CD4-positive, CD25-positive, alpha-beta regulatory T cell (primary cell): ENCODE results near the gene CD34. TPM values are rescaled to one million over a fixed set of nuclear protein-coding genes. Genes with fewer than 3 reads are reported as not detected.

Experiments used
- ATAC-seq, 2 donors: fragments of 150-1000 bp; cut with Tn5 transposase; one replicate each; pipeline ENCODE4 v1.10.0; 2021; ENCODE audit warnings: low read depth in 2 of 2, moderate number of reproducible peaks in 2 of 2, moderate library complexity in 1 of 2
- DNase-seq, 3 donors: peaks; one replicate each; pipeline versions ENCODE4 v3.0.0 to v3.0.0-alpha.2; 2012 to 2022; ENCODE audit warnings: mixed read lengths in 1 of 3
- H3K27ac ChIP-seq: one replicate; pipeline ENCODE4 v1.7.0; 2013; ENCODE audit warnings: mild to moderate bottlenecking, low read length; ENCODE audit not compliant: insufficient read depth, poor library complexity, severe bottlenecking
- H3K27me3 ChIP-seq: one replicate; pipeline ENCODE4 v1.7.0; 2013; ENCODE audit warnings: low read length; ENCODE audit not compliant: control insufficient read depth, insufficient read depth
- H3K36me3 ChIP-seq: one replicate; pipeline ENCODE4 v1.7.0; 2013; ENCODE audit warnings: mild to moderate bottlenecking, low read length, moderate library complexity; ENCODE audit not compliant: control insufficient read depth, insufficient read depth
- H3K4me1 ChIP-seq: 2 replicates; pipeline ENCODE4 v1.7.0; 2013; ENCODE audit warnings: mild to moderate bottlenecking, low read length; ENCODE audit not compliant: insufficient read depth, control insufficient read depth, poor library complexity, severe bottlenecking
- H3K4me3 ChIP-seq: one replicate; pipeline ENCODE4 v1.7.0; 2013; ENCODE audit warnings: low read depth, mild to moderate bottlenecking, low read length, moderate library complexity
- H3K9me3 ChIP-seq, 2 experiments: 1 replicate in 1 of 2; 2 replicates in 1 of 2; pipeline ENCODE4 v1.7.0; 2013; ENCODE audit warnings: low read length in 2 of 2, mild to moderate bottlenecking in 1 of 2, moderate library complexity in 1 of 2; ENCODE audit not compliant: control insufficient read depth in 2 of 2
- H3K27ac Mint-ChIP-seq, 3 donors: one replicate each; pipeline ENCODE4 v1.8.0; 2020 to 2022; ENCODE audit warnings: mild to moderate bottlenecking in 3 of 3, mixed read lengths in 3 of 3, moderate library complexity in 2 of 3
- H3K27me3 Mint-ChIP-seq: one replicate; pipeline ENCODE4 v1.8.0; 2022; ENCODE audit warnings: mild to moderate bottlenecking, mixed read lengths
- H3K36me3 Mint-ChIP-seq: one replicate; pipeline ENCODE4 v1.8.0; 2020; ENCODE audit warnings: mixed read lengths
- H3K4me1 Mint-ChIP-seq, 4 donors: one replicate each; pipeline ENCODE4 v1.8.0; 2020 to 2022; ENCODE audit warnings: mixed read lengths in 4 of 4, mild to moderate bottlenecking in 1 of 4
- H3K4me3 Mint-ChIP-seq, 4 donors: one replicate each; pipeline ENCODE4 v1.8.0; 2020 to 2022; ENCODE audit warnings: mild to moderate bottlenecking in 4 of 4, mixed read lengths in 4 of 4, moderate library complexity in 3 of 4
- H3K9me3 Mint-ChIP-seq, 7 donors: one replicate each; pipeline ENCODE4 v1.8.0; 2020 to 2022; ENCODE audit warnings: mixed read lengths in 7 of 7, mild to moderate bottlenecking in 3 of 7, moderate library complexity in 2 of 7
- polyA plus RNA-seq, 4 donors: library from polyadenylated mRNA; unstranded; fragments of 300-500 nt; fragmentation: Illumina TruSeq; gene quantifications; one replicate each; pipeline ENCODE4 v1.2.3, GENCODE V29; 2021
- total RNA-seq: library from RNA; stranded (reverse); gene quantifications from one replicate; pipeline ENCODE4 v1.2.3, GENCODE V29; 2022

CD34 gene
- total and polyA plus RNA-seq, 5 donors from 2014 or later = 0.02 to 1.9 TPM; not detected in 3

DNA sequence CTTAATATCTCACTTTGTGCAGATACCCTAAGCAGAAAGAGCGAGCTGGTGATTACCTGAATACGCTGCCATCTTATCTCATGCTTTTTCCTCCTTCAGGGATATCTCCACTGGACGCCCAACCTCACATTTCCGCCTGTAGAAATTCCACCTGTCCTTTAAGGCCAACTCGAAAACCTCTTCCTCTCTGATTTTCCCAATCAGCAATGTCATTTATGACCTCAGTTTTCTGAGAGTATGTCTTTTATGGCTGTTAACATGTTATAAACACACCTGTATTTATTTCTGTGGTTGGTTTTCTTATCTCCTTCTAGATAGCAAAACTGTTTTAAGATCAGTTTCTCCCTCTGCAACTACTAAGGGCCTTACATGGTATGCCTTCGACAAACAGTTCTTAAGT lies 41.1 kb downstream of the CD34 start:
- peaks cover 15% of the 10 kb centered on the region for H3K36me3 Mint-ChIP-seq
- Histone ChIP-seq H3K36me3 (peaks cover 6% of the 10 kb centered on the region), H3K4me3 (peak overlapping the region; percentile 68), H3K9me3 (no peaks in the 10 kb centered on the region), H3K27me3 (no peaks in the 10 kb centered on the region), H3K27ac (peak overlapping the region; percentile 81), H3K4me1 (peaks cover 76% of the 10 kb centered on the region)
- no peaks in the 10 kb centered on the region for H3K27me3 Mint-ChIP-seq
- peak overlapping the region; percentile 66 to 95 (median 94) for H3K4me3 Mint-ChIP-seq
- H3K9me3 Mint-ChIP-seq = peaks cover 0 to 1% (median 0%) of the 10 kb centered on the region in 7 donors
- no peak for DNase-seq
- peaks cover 25 to 85% (median 64%) of the 10 kb centered on the region in 4 donors for H3K4me1 Mint-ChIP-seq
- no peak for ATAC-seq
- peak overlapping the region in 2 of 3 donors; percentile 91 to 92 for H3K27ac Mint-ChIP-seq

DNA sequence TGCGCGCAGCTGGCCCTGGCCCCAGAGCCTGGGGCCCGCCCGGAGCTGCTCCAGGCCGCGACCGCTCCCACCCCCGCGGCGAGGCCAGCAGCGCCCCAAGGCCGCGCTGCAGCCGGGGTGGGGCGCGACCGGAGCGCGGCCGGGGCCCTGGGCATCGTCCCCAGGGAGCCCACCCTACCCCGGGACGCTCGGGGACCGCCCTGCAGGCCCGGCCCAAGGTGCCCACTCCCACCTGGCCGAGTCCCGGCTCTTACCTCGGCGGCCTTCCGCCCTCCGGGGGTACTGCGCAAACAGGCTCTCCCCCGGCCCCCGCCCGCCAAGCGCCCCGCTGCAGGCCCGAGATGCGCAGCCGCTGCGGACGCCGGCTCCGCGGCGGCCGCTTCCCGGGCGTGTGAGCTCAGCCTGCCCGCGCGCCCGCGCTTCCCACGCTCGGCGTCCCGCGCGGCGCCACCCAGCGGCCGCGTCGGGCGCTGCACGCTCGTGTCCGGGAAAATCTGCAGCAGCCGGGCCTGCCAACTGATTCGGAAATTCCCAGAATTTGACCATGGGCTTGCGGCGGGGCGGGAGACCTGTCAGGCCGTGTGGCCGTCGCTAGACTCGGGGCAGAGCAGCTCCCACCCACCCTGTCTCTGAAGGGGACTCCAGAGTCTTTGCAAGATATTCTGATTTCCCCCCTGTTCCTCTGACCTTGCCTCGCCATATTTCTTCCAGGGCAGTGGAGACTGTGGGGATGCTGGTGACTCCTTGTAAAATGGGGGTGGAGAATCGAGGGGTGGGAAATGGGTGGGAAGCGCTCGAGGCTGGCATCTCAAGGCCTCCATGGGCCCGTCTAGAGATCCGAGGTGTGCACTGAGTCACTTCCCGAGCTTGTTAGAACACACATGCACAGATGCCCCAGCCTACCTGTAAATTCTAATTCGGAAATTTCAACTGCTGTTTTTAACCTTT lies 41.9 kb downstream of the CD34 start:
- H3K4me1 ChIP-seq = peaks cover 83% of the 10 kb centered on the region
- no peaks in the 10 kb centered on the region for H3K27me3 Mint-ChIP-seq
- no peaks in the 10 kb centered on the region for H3K27me3 ChIP-seq
- DNase-seq (peak; percentile 67 to 79 (median 77)), ATAC-seq (peak; percentile 76 to 77)
- H3K36me3 Mint-ChIP-seq = peaks cover 18% of the 10 kb centered on the region
- H3K9me3 Mint-ChIP-seq = peaks cover 0 to 1% (median 0%) of the 10 kb centered on the region in 7 donors
- peak overlapping the region; percentile 81 for H3K27ac ChIP-seq
- peak overlapping the region; percentile 68 for H3K4me3 ChIP-seq
- peaks cover 6% of the 10 kb centered on the region for H3K36me3 ChIP-seq
- H3K27ac Mint-ChIP-seq = peak overlapping the region; percentile 20 to 97 (median 92)
- no peaks in the 10 kb centered on the region for H3K9me3 ChIP-seq
- H3K4me3 Mint-ChIP-seq = peak overlapping the region; percentile 66 to 97 (median 96)
- peaks cover 32 to 89% (median 70%) of the 10 kb centered on the region in 4 donors for H3K4me1 Mint-ChIP-seq

DNA sequence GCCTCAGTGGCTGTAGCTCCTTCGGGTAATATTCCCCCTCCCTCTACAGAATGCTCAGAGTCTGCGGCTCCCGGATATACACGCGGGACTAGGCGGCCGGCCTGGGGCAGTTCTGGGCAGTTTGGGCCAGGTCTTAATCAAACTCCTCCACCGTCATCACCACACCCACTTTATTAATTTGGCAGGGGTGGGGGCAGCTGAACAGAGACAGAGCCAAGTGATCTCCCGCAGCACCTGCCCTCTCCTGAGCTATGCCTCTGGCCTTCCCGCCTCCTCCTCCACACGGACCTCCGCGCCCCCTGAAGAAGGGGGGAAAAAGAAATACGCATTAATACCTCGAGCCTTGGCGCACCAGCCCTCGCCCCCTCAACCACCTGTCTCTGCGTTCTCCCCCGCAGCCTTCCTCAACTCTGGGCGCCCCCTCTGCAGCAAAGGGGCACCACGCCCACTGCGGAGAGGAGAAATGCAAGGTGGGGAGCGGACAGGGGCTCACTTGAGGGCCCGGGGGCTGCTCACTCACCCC lies 42.6 kb downstream of the CD34 start:
- H3K36me3 ChIP-seq = peaks cover 7% of the 10 kb centered on the region
- Mint-ChIP-seq H3K36me3 (peaks cover 23% of the 10 kb centered on the region), H3K27me3 (no peaks in the 10 kb centered on the region), H3K9me3 (peaks cover 0 to 1% (median 0%) of the 10 kb centered on the region in 7 donors), H3K27ac (peak overlapping the region; percentile 90 to 98 (median 97)), H3K4me3 (peak overlapping the region; percentile 95 to 99 (median 97)), H3K4me1 (peaks cover 35 to 88% (median 67%) of the 10 kb centered on the region in 4 donors)
- H3K27ac ChIP-seq = peak overlapping the region; percentile 81
- DNase-seq = peak; percentile 16 to 51 (median 42)
- no peaks in the 10 kb centered on the region for H3K9me3 ChIP-seq
- H3K27me3 ChIP-seq = no peaks in the 10 kb centered on the region
- H3K4me1 ChIP-seq = peaks cover 81% of the 10 kb centered on the region
- peak; percentile 0 to 4 for ATAC-seq
- peak overlapping the region; percentile 95 for H3K4me3 ChIP-seq

GRCh38 chr1:207867136-207868109 lies 43.5 kb downstream of the CD34 start:
- H3K4me1 ChIP-seq = peaks cover 72% of the 10 kb centered on the region
- peak; percentile 8 to 15 for ATAC-seq

GRCh38 chr1:207866471-207867135 lies 44.3 kb downstream of the CD34 start:
- Mint-ChIP-seq H3K27ac (peak overlapping the region; percentile 89 to 97 (median 90)), H3K36me3 (peaks cover 35% of the 10 kb centered on the region), H3K9me3 (peaks cover 0 to 1% (median 0%) of the 10 kb centered on the region in 7 donors), H3K4me1 (peaks cover 48 to 90% (median 73%) of the 10 kb centered on the region in 4 donors), H3K27me3 (no peaks in the 10 kb centered on the region), H3K4me3 (peak overlapping the region; percentile 95 to 99 (median 97))
- Histone ChIP-seq H3K27ac (peak overlapping the region; percentile 81), H3K36me3 (peaks cover 14% of the 10 kb centered on the region), H3K27me3 (no peaks in the 10 kb centered on the region), H3K4me1 (peaks cover 76% of the 10 kb centered on the region), H3K9me3 (no peaks in the 10 kb centered on the region), H3K4me3 (peak overlapping the region; percentile 95)
- ATAC-seq = no peak
- peak; percentile 23 to 34 (median 31) for DNase-seq

More at GRCh38 chr1:207867136-207868109, 43.5 kb downstream of the CD34 start:
- peaks cover 29% of the 10 kb centered on the region for H3K36me3 Mint-ChIP-seq
- H3K27me3 ChIP-seq = no peaks in the 10 kb centered on the region
- DNase-seq = peak; percentile 20 to 73 (median 54)
- no peaks in the 10 kb centered on the region for H3K9me3 ChIP-seq
- peak overlapping the region; percentile 81 for H3K27ac ChIP-seq
- H3K36me3 ChIP-seq = peaks cover 11% of the 10 kb centered on the region
- H3K27me3 Mint-ChIP-seq = no peaks in the 10 kb centered on the region
- H3K27ac Mint-ChIP-seq = peak overlapping the region; percentile 90 to 98 (median 97)
- H3K4me3 ChIP-seq = peak overlapping the region; percentile 95
- peaks cover 0 to 1% (median 0%) of the 10 kb centered on the region in 7 donors for H3K9me3 Mint-ChIP-seq
- H3K4me3 Mint-ChIP-seq = peak overlapping the region; percentile 95 to 99 (median 97)
- peaks cover 41 to 87% (median 68%) of the 10 kb centered on the region in 4 donors for H3K4me1 Mint-ChIP-seq

DNA sequence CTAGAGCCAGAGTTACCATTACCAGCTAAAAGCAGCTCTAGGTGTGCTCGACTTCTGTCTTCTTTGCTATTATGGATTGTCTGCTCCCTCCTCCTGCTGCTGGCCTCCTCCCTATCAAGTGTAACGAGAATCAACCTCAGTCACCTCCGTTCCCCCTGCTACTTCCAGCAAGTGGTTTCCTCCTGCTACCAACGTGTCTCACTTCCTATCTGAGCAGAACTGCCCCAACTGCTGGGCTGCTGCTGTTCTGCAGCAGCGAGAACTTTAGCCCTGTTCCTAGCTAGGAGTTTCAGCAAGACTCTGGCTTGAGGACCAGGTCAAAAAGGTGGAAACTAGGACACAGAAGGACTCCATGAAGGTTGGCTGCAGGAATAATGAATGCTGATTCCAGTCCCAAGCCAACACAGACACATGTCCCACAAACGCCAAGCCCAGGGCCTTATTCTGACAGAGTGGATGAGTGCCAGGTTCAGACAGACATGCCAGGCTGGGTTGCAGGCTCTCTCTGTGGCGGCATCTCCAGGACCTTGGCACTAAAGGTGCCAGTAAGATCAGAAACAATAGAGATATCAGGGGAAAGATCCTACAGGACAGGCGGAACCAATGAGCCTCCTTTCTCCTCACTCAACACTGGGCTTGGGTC lies 46.9 kb downstream of the CD34 start:
- peaks cover 35% of the 10 kb centered on the region for H3K36me3 Mint-ChIP-seq
- peak overlapping the region; percentile 24 to 97 (median 74) for H3K4me3 Mint-ChIP-seq
- H3K4me3 ChIP-seq = peak overlapping the region; percentile 64
- H3K4me1 Mint-ChIP-seq = peaks cover 35 to 70% (median 58%) of the 10 kb centered on the region in 4 donors
- no peaks in the 10 kb centered on the region for H3K27me3 Mint-ChIP-seq
- DNase-seq (peak in 2 of 3 donors; percentile 45 to 81), ATAC-seq (peak; percentile 71 to 78)
- H3K4me1 ChIP-seq = peaks cover 65% of the 10 kb centered on the region
- peak overlapping the region; percentile 63 for H3K27ac ChIP-seq
- H3K9me3 Mint-ChIP-seq = peaks cover 0 to 1% (median 0%) of the 10 kb centered on the region in 7 donors
- H3K27ac Mint-ChIP-seq = peak overlapping the region; percentile 64 to 89 (median 81)
- no peaks in the 10 kb centered on the region for H3K27me3 ChIP-seq
- H3K36me3 ChIP-seq = peaks cover 29% of the 10 kb centered on the region
- H3K9me3 ChIP-seq = no peaks in the 10 kb centered on the region
